Activated CD4-positive, alpha-beta T cell treated with anti-CD3 and anti-CD28 coated beads, Interleukin-10, Interleukin-2, amounts not matched to agents 100 ng/mL and 50 ng/mL, durations not matched to agents 16 hours and 8 hours (primary cell): Measurements from ENCODE around the gene PDE8A.
"Not testable (repeated sequence)": the region's sequence is repeated elsewhere in the genome, so short reads cannot be mapped to it uniquely, and the experiment has no call there.

Experiments used
- DNase-seq: peaks from one replicate; pipeline ENCODE4 v3.0.0-alpha.2; 2020

Gene PDE8A

DNA sequence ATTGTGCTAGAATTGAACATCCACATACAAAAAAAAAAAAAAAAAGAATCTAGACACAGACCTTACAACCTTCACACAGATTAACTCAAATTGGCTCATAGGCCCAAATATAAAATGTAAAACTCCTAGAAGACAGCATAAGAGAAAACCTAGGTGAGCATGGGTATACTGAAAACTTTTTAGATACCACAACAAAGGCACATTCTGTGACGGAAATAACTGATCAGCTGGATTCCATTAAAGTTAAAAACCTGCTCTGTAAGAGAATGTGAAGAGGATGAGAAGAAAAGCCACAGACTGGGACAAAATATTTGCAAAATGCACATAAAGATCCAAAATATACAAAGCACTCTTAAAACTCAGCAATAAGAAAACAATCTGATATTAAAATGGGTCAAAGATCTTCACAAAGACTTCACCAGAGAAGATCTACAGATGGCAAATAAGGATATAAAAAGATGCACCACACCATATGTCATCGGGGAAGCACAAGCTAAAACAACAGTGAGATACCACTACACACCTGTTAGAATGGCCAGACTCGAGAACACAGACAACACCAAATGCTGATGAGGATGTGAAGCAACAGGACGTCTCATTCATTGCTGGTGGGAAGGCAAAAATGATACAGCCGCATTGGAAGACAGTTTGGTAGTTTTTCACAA, 167.9 kb downstream of the PDE8A start:
- no peak for DNase-seq

DNA sequence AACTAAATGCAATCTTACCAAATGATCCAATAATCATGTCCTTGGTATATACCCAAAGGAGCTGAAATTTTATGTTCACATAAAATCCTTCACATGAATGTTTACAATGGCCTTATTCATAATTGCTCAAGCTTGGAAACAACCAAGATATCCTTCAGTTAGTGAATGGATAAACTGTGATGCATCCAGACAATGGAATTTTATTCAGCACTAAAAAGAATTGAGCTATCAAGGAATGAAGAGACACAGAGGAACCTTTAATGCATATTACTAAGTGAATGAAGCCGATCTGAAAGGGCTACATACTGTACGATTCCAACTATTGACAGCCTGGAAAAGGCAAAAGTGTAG, 168.4 kb downstream of the PDE8A start:
- DNase-seq: no peak

DNA sequence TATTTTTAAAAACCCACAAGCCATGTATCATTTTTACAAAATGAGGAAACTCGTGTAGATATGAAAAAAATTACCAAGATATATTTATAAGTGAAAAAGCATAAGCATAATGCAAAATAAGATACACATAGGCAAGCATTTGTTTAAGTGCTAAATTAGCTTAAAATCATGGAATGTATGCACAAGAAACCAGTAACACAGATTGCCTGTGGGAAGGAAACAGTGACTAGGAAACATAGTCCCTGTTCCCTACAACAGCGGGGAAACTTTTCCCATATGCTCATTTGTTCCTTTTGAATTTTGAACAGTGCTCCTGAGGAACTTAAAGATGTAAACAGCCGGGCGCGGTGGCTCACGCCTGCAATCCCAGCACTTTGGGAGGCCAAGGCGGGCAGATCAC, 169.5 kb downstream of the PDE8A start:
- no peak for DNase-seq

DNA sequence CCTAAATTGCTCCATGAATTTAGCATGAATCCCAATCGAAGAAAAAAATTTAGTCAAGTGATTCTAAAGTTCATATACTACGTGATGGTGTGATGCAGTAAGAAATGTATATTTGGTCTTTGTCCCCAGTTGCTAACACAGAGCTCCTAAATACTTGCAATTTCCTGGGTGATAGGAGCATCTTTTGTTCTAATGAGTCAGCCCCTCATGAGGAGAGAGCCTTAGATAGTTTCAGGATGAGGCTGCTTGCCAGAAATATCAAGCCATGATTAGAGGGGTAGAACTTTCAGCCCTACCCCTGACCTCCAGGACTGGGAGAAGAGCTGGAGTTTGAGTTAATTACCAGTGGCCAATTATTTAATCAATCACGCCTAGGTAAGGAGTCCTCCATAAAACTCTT, 170.2 kb downstream of the PDE8A start:
- DNase-seq: no peak

DNA sequence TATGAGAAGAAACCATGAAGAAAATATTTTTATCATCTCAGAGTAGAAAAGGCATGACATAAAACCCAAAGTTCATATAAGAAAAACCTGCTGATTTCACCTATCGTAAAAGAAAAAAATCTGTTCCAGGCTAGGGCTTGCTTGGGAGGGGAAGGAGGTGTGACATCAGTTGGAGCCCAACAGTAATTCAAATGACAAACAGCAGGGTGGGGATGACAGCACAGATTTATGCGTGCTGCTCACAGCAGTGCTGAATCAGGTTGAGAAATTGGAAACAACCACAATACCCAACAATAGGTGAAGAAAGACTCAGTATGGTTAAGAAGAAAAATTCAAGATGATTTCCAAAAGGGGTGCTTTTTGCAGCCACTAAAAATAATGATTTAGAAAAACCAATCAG, 172.4 kb downstream of the PDE8A start:
- DNase-seq: peak; percentile 14

DNA sequence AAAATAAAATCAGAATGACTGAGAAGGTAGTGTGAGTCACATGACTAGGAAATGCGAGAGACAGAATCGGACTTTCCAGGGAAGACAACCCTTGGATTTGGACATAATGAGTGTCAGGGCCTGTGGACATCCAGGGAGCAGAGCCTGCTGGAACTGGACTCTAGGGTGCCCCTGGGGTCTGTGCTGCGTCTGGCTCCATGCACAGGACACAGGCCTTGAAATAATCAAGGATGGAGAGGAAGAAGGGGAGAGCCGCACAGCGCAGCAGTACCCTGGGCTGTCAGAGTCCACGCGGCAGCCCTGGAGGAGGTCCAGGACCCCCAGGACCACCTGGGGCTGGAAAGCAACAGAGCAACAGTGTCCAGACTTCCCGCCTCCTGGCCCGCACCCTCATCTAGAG, 173.7 kb downstream of the PDE8A start:
- DNase-seq: no peak

DNA sequence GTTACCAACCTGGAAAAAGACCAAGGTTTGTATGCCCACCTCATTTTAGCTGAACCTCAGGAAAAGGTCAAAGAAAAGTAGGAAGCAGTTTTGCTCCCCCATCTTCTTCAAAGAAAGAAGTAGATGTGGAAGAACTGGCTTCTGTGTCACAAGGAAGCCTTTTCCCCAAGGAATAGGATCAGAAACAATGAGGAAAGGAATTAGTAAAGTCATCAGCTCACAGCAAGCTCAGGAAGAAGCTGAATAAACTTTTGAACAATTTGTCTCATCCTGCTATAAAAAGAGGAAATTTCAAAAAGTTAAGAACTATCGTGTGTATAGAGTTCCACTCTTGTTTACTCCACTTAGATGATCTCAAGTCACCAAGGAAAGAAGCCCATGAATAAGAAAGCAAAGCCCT, 174.2 kb downstream of the PDE8A start:
- no peak for DNase-seq

DNA sequence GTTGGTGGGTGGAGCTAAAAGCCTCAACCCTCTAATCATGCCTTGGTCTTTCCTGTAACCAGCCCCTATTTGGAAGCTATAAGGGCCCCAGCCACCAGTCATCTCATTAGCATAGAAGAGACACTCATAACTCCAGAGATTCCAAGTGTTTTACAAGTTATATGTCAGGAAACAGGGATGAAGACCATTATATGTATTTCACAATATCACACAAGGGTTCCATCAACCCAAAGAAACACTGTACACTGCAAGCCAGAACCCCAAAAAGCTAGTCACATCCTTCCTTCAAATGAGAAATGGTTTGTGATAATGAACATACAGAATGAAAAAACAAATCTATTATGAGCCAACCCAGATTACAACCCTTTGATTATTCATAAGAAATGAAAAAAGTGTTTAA, 175.7 kb downstream of the PDE8A start:
- DNase-seq: no peak

DNA sequence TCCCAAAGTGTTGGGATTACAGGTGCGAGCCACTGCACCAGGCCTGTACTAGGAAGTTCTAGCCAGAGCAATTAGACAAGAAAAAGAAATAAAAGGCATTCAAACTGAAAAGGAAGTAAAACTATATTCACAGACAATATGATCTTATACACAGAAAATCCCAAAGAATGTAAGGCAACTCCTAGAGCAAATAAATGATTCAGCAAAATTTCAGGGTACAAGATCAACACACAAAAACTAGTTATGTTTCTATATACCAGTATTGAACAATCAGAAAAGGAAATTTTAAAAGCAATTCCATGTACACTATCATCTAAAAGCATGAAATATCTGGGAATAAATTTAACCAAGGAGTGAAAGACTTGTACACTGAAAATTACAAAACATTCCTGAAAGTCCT, 180.6 kb downstream of the PDE8A start:
- DNase-seq: no peak

DNA sequence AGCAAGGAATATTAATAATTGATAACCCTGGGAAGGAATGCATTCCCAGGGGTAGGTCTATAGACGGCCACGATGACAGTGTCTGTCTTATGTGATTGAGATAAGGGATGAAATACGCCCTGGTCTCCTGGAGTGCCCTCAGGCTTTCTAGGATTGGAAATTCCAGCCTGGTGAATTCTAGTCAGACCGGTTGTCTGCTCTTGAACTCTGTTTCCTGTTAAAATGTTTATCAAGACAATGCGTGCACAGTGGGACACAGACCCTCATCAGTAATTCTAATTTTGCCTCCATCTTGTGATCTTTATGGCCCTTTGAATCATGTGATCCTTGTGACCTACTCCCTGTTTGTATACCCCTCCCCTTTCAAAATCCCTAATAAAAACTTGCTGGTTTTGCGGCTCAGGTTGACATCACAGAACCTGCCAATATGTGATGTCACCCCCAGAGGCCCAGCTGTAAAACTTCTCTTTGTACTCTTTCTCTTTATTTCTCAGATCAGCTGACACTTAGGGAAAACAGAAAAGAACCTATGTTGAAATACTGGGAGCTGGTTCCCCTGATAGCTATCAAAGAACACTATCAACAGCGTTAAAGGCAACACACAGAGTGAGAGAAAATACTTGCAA, 183.3 kb downstream of the PDE8A start:
- DNase-seq: no peak

DNA sequence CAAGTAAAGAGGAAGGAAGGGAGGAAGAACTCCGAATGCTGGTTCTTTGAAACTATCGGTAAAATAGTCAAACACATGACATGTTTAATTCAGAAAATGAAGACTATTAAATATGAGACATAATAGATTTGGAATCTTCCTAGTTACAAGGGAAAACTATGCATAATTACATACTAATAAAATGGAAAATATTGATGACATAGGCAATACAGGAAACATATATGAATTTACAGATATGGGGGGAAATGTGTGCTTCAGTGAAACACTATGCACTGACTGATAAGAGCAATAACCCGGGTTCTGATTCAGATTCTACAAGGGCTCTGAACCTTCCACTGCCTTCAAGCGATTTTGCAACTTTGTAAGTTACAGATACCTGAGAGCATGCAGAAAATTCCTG, 185.9 kb downstream of the PDE8A start:
- DNase-seq: no peak

DNA sequence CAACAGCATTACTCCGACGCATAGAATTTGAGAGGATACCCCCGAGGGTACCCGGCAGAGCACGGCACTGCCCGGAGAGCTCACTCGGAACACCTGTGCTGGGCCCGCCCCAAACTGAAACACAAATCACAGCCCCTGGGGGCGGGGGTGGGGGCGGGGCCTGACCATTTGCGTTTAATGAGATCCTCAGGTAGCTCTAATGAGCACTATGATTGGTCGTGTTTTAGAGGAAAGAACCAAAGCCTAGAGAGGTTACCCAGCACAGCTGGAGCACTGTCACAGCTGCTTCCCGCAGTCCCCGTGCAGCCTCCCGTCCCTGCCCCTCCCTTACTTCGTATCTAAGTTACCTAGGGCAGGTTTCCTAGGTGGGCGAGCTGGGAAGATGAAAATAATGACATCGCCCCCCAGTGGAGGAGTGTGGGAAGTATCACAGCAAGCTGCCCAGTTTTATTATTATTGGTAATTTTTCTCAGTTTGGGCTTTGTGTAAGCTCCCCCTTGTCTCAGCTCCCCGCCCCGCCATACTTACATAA, 187.1 kb downstream of the PDE8A start:
- DNase-seq: peak; percentile 23

DNA sequence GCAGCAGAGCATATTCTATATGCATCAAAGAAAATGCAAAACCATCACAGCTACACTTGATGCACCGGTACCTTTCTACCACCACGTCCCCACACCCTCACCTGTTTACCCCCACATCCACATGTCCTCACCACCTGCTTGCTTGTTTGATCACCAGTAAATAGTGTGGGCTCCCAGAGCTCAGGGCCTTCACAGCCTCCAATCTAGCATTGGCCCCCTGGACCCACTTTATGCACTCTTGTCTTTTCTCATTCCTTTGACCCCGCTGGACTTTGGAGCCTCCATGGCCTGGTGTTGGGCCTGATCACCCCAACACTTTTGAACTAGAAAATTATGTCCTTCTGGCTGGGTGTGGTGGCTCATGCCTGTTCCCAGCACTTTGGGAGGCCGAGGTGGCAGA, 190.1 kb downstream of the PDE8A start:
- no peak for DNase-seq

DNA sequence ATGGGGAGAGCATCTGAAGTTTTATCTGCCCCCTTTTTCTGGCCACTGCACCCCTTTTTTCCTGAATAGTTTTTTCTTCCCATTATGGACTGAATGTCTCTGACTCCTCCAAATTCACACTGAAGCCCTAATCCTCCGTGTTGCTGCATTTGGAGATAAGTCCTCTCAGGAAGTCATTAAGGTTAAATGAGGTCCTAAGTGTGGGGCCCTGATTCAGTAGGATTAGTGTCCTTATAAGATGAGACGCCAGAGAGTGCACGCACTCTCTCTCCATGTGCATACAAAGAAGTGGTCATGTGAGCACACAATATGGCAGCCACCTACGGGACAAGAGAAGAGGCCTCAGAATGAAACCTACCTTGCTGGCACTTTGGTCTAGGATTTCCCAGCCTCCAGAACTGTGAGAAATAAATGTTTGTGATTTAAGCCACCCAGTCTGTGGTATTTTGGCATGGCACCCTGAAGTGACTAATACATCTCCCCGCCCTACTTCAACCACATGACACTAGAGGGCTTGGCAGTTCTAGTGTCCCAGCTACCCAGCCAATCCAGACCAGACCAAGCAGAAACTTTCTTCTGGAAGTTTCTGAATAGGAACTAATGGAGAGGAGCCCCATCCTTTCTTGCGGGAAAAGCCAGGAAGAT, 191.3 kb downstream of the PDE8A start:
- DNase-seq: no peak

DNA sequence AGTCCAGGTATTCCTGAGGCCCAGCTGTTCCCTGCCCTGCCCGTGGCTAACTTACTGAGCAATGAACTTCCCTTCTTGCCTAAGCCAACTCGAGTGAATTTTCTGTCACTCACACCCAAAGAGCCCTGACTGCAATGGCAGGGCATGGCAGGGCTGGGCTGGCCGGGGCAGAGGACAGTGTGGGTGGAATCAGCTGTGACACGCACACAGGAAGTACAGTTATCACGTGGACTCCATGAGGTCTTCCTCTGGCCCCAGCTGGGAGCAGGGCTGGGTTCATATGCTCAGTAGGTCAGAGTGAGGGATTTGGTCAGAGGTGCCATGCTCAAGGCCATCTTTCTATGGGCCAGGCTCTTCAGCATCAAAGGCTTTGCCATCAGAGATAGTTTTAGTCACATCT, 192.0 kb downstream of the PDE8A start:
- not testable (repeated sequence) for DNase-seq

DNA sequence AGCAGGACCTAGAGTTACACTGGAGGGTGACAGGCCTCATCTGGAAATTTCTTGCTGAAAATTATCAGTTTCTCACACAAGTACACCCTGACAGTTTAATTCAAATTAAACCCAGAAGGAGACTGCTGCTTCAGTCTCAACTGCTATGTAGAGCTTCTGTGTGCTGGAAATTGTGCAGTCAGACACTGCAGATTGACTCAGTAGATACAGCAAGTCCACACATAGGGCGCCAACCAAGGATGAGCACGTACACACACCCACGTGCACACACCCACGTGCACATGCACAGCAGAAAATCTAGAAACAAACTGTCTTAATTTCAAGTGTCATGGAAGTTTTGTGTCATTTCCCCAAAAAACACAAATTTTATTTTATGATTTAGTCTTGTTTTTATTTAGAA, 192.9 kb downstream of the PDE8A start:
- DNase-seq: no peak

DNA sequence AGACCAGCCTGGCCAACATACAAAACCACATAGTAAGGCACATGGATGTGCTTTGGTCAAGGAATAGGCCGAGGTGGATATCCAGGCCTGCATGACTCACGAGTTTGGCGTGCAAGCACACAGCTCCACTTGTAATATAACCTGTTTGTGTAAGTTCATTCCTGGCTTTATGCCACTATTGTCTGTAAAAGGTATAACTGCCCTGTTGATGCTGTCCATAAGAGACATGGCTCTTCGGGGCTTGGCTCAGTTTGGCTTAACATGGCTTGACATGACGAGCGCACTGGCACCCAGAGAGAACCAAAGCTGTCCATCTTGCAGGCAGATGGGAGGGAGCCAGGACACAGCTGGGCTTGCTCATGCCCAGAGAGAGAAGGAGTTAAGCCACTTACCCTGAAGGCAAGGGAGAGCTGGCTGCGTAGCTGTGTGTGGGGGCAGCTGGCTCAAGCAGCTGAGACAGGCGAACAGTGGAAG, 195.4 kb downstream of the PDE8A start:
- DNase-seq: not testable (repeated sequence)

DNA sequence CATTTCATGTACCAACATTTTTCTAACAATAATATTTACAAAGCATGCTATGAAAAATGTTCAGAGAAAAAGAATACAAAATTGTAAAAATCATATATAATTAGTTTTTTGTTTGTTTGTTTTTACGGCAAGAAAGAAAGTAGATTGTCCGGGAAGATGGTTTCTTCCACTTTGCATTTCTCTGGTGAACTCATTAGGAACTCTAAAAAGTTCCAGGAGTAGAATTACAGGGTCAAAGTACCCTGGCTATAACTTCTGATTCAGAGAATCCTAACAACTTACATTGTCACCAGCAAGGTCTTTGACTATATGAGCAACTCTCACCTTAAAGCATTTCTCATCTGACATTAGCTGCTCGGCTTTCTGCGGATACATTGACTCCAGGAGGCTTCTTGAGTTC, 196.7 kb downstream of the PDE8A start:
- DNase-seq: no peak

DNA sequence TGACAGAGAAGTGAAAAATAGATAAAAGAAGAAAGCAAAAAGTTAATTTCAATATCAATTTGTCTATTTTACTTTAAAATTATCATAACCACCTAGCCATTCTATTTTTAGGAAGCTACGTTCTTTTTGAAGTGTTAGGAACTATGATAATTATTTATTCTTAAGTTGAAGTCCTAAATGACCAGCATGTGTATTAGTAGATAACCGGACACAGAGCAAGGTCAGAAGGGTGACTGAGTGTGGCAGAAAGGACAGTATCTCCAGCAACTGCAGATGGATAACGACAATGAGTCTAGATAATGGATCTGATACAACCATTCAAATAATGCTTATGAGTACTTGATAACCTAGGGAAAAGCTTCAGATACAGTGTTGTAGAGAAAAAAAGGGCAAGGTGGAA, 198.0 kb downstream of the PDE8A start:
- DNase-seq: no peak

DNA sequence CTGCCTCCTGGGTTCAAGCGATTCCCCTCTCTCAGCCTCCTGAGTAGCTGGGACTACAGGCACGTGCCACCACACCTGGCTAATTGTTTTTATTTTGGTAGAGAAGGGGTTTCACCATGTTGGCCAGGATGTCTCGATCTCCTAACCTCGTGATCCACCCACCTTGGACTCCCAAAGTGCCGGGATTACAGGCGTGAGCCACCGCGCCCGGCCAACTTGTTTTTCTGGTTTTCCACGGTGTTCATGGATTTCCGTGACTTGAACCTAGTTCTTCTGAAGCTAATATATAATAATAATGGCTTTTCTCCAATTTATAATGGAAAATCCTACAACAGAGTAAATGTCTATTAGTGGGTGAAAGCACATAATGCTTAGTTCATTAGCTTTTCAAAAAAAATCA, 203.7 kb downstream of the PDE8A start:
- not testable (repeated sequence) for DNase-seq

DNA sequence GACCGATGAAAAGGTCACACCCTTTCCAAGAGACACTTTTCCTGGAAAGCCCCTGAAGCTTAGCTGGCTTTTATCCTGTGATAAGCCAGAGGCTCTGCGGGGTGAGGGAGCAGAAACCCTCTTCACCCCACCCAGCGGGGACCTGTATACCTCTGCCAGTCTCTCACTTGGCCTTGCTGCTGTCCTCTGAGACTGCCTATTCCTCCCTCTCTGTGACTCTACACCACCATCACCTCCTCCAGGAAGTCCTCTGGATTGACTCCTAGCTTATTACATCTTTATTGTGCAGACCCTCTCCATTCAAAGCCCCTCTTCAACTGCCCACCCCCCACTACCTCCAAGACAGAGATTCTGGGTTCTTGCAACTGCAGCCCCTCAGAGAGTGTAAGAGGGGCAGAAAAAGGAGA, 206.5 kb downstream of the PDE8A start:
- not testable (repeated sequence) for DNase-seq
